ENCODE measurements around the gene RFX1.

RFX1 gene

DNA sequence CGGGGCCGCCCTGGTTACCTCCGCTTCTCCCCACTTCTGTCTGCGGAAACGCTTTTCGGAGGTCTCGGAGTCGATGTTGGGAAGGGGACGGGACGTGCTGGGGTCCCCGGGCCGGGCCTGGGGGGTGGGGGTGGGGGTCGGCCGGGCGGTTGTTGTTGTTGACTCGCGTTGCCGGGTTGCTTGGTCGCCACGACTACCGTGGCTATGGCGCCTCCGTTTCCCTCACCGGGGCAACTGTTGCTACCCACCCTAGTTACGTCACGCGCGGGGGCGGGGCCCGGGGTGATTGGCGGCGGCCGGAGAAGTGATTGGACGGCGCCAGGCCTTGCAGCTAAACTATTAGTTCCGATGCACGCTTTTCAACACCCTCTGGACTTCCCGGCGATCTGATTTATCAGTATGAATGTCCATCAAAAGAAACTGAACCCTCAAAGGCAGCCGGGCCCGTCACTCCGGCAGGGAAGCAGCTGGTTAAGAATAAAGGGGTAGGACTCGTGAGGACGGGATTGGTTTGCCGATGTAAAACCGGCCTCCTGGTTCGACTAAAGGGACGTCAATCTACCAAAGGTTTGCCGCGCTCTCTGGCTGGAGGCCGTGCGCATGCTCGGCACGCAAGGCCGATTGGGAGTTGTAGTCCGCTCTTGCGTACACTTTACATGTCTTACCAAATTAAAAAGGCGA lies at the start of gene RFX1:
TSS of gene RFX1 (minus strand) at position 236 of the 681 bp plus-strand sequence. CDS start 12,477 bp downstream, outside the sequence.
- H3K4me3 ChIP-seq (replicated peaks; ENCODE audit: low read depth, low read length), result peak within 1 kb of the TSS; percentile 67
- DNase-seq (ENCODE audit: extremely low read depth, low read depth), result peak; percentile 99
- TF ChIP-seq, protein P1, sequence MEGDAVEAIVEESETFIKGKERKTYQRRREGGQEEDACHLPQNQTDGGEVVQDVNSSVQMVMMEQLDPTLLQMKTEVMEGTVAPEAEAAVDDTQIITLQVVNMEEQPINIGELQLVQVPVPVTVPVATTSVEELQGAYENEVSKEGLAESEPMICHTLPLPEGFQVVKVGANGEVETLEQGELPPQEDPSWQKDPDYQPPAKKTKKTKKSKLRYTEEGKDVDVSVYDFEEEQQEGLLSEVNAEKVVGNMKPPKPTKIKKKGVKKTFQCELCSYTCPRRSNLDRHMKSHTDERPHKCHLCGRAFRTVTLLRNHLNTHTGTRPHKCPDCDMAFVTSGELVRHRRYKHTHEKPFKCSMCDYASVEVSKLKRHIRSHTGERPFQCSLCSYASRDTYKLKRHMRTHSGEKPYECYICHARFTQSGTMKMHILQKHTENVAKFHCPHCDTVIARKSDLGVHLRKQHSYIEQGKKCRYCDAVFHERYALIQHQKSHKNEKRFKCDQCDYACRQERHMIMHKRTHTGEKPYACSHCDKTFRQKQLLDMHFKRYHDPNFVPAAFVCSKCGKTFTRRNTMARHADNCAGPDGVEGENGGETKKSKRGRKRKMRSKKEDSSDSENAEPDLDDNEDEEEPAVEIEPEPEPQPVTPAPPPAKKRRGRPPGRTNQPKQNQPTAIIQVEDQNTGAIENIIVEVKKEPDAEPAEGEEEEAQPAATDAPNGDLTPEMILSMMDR (IDR thresholded peaks at IDR 0.05; ENCODE audit: low read depth, low read length, missing control alignments), result no peak

DNA sequence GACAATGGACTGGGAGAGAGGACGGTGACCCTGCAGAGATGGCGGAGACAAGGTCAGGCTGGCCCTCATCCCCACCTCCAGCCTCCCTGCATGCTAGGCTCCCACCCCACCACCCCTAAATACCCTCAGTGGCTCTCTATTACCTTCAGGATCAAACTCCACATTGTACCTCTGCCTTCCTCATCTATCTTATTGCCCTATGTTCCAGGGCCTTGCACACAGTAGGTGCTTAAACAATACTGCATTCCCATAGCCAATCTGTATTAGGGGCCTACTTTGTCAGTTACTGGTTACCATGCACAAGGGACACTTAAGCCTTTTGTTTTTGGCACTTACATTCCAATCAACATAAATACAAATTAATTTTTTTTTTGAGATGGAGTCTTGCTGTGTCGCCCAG lies 49.3 kb upstream of the RFX1 start:
- DNase-seq (ENCODE audit: extremely low read depth, low read depth), result no peak
- no peak overlapping the region for H3K4me3 ChIP-seq (replicated peaks; ENCODE audit: low read depth, low read length)
- TF ChIP-seq, protein P1 (IDR thresholded peaks at IDR 0.05; ENCODE audit: low read depth, low read length, missing control alignments), result no peak

DNA sequence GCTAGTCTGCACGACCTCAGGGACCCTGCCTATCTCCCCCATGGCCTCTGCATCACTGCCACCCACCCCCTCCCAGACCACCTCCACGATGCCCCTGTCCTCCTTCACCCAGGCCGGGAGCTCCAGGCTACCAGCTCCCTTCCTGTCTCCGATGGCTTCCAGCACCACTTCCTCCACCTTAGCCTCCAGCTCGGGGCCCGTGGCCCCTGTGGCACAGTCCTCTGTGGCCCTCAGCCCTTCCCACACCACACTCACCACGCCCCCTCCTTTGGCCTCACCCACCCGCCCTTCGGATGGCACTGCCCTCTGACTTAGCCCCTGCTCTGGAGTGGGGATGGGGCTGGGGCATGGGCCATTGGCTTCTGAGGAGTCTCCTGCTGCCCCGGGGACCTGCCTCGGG lies 48.6 kb upstream of the RFX1 start:
- DNase-seq (ENCODE audit: extremely low read depth, low read depth), result no peak
- H3K4me3 ChIP-seq (replicated peaks; ENCODE audit: low read depth, low read length), result no peak overlapping the region
- TF ChIP-seq, protein P1 (IDR thresholded peaks at IDR 0.05; ENCODE audit: low read depth, low read length, missing control alignments), result no peak

DNA sequence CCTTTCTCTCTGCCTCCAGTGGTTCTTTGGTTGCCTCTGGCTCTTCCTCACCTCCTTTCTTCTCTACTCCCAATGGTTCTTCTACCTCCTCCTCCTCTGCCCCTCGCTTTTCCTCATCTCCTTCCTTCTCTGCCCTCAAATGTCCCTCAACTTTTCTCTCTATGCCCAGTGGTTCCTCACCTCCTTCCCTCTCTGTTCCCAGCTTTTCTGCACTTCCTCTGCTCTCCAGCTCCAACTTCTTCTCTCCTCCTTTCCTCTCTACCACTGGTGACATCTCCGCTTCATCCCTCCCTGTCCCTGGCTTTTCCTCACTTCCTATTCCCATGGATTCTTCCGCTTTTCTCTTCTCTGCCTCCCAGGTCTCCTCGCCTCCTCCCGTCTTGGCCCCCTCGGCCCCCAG lies 48.0 kb upstream of the RFX1 start:
- DNase-seq (ENCODE audit: extremely low read depth, low read depth), result no peak

DNA sequence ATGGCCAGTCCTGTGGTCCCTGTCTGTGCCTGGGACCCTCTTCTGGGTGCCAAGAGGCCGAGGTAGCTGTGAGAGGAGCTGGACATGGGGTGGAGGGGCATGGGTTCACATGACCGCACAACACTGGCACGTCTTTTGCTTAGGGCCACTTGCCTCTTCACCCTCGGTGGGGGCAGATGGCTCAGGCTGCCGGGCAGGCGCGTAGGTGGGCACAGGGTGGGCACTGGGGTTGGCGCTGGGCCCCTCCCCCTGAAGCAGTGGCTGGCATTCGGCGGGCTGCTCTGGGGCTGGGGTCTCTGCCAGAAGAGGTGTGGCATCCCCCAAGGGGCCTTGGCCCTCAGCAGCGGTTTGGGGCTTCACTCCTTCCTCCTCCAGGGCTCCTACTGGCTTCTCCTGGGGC lies 47.4 kb upstream of the RFX1 start:
- TF ChIP-seq, protein P1 (IDR thresholded peaks at IDR 0.05; ENCODE audit: low read depth, low read length, missing control alignments), result no peak
- no peak for DNase-seq (ENCODE audit: extremely low read depth, low read depth)
- no peak overlapping the region for H3K4me3 ChIP-seq (replicated peaks; ENCODE audit: low read depth, low read length)

More for the DNA sequence above, 48.0 kb upstream of the RFX1 start:
- H3K4me3 ChIP-seq (replicated peaks; ENCODE audit: low read depth, low read length), result no peak overlapping the region
- TF ChIP-seq, protein P1 (IDR thresholded peaks at IDR 0.05; ENCODE audit: low read depth, low read length, missing control alignments), result no peak

DNA sequence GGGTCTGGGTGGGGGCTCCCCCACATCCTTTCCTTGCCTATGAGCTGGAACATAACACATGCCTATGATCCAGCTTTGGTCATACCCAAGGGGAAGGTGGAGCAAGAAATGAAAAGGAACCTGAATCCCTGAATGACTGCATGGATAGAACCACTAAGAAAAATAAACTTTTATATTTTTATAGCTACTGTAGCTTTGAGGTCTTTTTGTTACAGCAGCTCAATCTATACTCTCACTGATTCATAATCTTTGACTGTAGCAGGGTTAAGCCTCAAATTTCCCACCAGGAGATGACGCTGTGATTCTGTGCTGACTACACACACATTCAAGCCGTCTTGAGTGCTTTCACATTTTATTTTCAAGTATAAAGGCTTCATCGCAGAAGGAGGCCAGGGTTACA lies 46.9 kb upstream of the RFX1 start:
- H3K4me3 ChIP-seq (replicated peaks; ENCODE audit: low read depth, low read length), result no peak overlapping the region
- TF ChIP-seq, protein P1 (IDR thresholded peaks at IDR 0.05; ENCODE audit: low read depth, low read length, missing control alignments), result no peak
- no peak for DNase-seq (ENCODE audit: extremely low read depth, low read depth)

DNA sequence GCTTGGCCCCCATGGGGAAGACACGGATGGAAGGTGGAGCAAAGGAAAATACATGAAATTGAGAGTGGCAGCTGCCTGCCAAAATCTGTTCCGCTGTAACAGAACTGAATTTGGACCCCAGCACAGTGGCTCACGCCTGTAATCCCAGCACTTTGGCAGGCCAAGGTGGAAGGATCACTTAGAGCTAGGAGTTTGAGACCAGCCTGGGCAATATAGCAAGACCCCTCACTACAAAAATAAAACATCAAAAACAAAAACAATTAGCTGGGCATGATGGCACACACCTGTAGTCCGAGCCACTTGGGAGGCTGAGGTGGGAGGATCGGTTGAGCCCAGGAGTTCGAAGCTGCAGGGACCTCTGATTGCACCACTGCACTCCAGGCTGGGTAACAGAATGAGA lies 46.4 kb upstream of the RFX1 start:
- TF ChIP-seq, protein P1 (IDR thresholded peaks at IDR 0.05; ENCODE audit: low read depth, low read length, missing control alignments), result no peak
- DNase-seq (ENCODE audit: extremely low read depth, low read depth), result no peak
- H3K4me3 ChIP-seq (replicated peaks; ENCODE audit: low read depth, low read length), result no peak overlapping the region
